Gastrocnemius medialis (tissue), 4 donors: ENCODE results near the gene EIF5.

Experiments
- POLR2A ChIP-seq, 2 donors: fragments of 450-650 bp; IDR thresholded peaks; one replicate each; pipeline ENCODE4 v1.6.1; 2017; ENCODE audit warnings: antibody characterized with exemption in 2 of 2, mild to moderate bottlenecking in 2 of 2, moderate library complexity in 2 of 2
- TF ChIP-seq, protein P1 (sequence below), 5 experiments: fragments of 450-650 bp in 3 of 5; fragments of 200-600 bp in 2 of 5; sonication (generic) in 2 of 5; IDR thresholded peaks in 4 of 5; conservative IDR thresholded peaks in 1 of 5; 1 replicate in 4 of 5; 2 replicates in 1 of 5; pipeline ENCODE4 v1.5.1; 2016 to 2019; ENCODE audit warnings: antibody characterized with exemption in 5 of 5, mild to moderate bottlenecking in 3 of 5, moderate library complexity in 3 of 5

DNA sequence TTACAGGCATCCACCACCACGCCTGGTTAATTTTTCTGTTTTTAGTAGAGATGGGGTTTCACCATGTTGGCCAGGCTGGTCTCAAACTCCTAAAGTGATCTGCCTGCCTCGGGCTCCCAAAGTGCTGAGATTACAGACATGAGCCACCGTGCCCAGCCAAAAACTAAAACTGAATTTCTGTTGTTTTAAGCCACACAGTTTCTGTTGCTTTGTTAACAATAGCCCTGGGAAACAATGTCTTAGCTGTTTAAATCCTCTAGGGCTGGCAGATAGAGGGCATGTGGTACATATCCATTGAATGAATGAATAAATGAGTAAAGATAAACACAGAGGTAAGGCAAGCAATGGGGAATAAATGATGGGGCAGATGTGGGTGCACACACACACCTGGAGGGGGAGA, 8.0 kb upstream of the EIF5 start:
- TF ChIP-seq, protein P1, sequence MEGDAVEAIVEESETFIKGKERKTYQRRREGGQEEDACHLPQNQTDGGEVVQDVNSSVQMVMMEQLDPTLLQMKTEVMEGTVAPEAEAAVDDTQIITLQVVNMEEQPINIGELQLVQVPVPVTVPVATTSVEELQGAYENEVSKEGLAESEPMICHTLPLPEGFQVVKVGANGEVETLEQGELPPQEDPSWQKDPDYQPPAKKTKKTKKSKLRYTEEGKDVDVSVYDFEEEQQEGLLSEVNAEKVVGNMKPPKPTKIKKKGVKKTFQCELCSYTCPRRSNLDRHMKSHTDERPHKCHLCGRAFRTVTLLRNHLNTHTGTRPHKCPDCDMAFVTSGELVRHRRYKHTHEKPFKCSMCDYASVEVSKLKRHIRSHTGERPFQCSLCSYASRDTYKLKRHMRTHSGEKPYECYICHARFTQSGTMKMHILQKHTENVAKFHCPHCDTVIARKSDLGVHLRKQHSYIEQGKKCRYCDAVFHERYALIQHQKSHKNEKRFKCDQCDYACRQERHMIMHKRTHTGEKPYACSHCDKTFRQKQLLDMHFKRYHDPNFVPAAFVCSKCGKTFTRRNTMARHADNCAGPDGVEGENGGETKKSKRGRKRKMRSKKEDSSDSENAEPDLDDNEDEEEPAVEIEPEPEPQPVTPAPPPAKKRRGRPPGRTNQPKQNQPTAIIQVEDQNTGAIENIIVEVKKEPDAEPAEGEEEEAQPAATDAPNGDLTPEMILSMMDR (IDR thresholded peaks at IDR 0.05 in 4 of 5, conservative IDR thresholded peaks at IDR 0.05 in 1 of 5): no peak
- TF ChIP-seq POLR2A (IDR thresholded peaks at IDR 0.05): no peak
